NCI-H146 (cell line): Measurements from ENCODE around the gene BIRC7.
"Not testable (repeated sequence)": the region's sequence is repeated elsewhere in the genome, so short reads cannot be mapped to it uniquely, and the experiment has no call there.

Source experiments
- DNase-seq: peaks from one replicate; lab custom pipeline; 2025; lab: John Stamatoyannopoulos, UW

The BIRC7 gene

DNA sequence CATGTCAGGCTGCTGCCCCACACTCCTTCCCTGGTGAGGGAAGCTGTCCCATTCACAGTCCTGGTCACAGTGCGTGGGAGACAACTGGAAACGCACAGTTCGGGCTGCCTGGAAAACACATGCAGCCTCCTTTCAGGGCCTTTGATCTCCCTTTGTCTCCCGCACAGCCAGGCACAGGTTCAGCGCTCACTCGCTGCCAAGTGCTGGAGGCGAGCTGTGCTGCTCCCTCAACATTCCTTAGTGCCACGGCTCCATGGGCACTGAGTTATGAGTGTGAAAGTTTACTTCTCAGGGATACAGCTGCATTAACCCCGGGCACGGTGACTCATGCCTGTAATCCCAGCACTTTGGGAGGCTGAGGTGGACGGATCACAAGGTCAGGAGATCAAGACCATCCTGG lies 28.8 kb upstream of the BIRC7 start:
- DNase-seq = no peak

DNA sequence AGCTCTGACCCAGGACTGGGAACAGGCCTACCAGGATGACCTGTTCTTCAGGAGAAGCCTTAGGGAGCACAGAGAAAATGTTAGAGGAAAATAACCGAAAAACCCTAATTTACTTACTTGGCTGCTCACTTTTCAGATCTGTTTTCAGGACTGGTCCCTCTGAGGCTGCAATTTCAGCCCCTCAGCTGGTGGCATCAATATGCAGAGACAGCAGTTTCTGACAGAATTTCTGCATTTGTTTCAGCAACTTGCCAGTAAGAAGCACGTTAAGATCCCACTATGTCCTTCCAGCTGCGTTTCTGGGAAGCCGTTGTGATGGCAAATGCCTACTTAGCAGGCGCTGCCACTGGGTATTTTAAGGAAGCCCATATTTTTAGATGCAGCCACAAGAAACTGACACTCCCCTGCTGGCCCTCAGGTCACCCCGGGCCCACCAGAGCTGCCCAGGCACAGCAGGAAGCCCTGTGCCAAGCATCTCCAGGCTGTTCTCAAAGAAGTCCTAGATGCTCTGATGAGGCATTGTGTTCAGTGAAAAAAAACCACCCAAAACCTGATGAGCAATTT lies 27.3 kb upstream of the BIRC7 start:
- DNase-seq = no peak

DNA sequence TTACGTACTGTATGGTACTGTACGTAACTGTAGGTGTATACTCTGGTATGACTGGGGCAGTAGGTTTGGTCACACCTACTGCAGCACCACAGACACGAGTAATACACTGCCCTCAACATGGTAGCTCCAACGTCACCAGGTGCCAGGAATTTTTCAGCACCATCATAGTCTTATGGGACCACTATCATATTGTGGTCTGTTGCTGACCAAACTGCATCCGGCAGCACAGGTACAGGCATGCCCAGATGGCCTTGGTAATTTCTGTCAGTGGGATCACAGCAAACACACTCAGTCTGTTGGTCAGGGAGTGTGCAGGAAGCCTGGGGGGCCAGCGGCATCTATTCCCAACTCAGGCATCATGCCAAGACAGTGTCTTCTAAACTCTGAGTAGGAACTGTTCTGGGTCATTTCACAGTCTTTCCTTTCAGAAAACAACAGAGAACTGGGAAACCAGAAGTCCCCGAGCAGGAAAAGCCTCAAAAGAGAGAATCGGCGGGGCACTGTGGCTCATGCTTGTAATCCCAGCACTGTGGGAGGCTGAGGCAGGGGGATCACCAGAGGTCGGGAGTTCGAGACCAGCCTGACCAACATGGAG lies 25.6 kb upstream of the BIRC7 start:
- no peak for DNase-seq

DNA sequence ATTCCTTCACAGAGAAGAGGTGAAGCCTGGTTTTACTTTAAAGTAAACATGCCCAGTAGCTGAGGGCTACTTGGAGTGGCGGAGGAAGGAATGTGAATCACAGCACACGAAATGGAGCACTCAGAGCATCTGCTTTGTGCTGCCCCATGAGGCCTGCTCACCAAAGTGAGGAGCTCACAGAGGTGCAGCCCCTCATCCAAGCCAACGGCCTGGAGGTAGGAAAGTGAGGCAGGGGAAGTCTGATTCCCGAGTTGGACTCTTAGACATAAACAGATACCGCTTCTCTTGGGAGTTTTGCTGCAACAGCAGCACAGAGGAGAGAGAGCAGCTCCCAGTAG lies 23.3 kb upstream of the BIRC7 start:
- no peak for DNase-seq

DNA sequence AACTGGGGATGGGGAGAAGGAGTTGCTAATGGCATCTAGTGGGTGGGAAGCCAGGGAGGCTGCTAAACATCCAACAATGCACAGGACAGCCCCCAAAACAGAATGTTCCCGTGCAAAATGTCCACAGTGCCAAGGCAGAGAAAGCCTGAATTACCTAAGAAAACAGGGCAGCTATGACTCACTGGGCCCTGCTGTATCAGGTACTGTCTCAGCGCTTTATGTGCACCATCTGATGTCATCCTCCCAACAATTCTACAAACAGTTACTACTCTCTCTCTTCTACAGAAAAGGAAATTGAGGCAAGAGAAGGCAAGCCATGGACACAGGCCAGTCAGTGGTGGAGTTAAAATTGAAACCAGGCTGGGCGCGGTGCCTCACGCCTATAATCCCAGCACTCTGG lies 22.9 kb upstream of the BIRC7 start:
- DNase-seq = no peak

DNA sequence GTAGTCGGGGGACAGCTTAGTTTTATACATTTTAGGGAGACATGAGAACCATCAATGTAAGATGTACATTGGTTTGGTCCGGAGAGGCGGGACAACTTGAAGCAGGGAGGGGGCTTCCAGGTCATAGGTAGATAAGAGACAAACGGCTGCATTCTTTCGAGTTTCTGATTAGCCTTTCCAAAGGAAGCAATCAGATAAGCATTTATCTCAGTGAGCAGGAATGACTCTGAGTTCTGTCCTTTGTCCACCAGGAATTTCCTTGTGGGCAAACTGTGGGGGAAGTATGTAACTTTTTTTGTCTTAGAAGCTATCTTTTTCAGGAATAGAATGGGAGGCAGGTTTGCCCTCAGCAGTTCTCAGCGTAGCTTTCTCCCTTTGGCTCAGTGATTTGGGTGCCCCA lies 21.2 kb upstream of the BIRC7 start:
- DNase-seq = no peak

DNA sequence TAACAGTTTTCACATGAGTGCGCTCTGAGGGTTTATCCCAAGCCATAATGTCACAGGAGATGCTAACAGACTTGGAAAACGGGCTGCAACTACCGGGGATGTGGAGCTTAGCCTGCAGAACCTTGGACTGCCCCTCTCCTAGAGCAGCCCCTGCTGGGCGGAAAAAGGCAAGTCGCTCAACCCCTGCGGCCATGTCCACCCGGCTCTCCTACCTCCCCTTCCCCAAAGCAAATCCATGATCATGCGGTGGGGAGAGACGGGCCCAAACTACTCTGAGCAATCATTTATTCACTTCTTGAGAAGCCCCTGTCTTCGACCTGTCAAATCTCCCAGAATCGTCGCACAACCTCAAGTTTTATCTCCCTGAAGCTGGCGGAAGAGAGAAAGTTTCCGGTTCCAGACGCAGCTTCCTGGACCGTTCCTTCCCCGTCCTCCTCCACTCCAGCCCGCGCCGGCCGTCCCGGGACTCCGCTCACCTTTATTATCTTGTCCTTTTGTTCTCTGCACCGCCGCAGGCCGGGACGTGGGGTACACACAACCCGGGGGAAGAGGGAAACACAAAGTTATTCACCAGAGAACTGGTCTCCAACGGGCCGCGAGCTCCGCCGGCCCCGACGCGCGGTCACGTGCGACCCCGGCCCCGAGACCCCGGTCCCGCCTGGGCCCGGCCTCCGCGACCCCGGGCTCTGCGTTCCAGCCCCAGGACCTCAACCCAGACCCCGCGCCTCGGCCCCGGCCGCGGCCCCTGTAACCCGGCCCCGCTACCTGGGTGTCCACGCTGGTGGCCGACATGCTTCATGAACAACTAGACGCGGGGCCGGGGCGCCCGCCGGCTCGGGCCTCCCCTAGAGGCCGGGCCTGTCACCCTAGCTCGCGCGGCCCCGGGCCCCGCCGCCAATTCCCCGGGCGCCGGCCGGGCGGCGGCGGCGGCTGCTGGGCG lies 20.3 kb upstream of the BIRC7 start:
- peak; percentile 45 for DNase-seq

DNA sequence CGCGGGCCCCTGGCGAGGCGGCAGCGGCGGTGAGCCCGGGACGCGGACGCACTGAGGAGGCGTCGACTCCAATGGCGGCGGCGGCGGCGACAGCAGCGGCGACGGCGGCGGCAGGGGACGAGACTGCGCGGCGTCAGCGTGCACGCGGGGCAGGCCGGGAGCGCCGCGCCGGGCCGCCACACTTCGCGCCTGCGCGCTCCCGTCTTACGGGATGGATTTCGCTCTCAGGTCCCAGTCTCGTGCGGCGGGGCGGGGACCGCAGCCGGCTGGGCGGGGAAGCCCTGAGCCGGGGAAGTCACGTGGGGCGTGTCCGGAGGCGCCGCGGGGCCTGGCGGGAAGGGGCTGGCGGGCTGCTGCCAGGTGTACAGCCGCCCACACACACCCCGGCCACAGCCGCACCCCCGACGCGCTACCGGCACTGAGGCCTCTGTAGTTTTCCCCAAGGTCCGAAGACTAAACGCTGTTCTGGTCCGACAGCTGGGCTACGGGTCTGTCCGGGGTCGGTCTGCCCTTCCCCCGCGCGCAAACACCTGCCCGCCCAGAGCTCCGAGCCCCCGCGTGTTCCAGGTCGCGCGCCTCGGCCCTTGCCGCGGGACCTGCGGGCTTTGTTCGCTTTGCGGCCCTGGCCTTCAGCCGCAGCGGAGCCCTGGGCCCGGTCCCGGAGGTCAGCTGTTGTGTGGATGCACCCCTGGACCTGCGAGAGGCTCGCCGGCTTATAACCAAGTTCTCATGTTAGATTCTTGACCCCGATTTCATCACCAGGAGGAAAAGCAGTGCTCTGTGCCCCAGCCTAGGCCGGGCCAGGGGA lies 19.5 kb upstream of the BIRC7 start, which contains the start of gene YTHDF1:
Gene YTHDF1 (minus strand): TSS at position 91 of the 808 bp plus-strand sequence. CDS start 239 bp downstream, outside the sequence.
- peak; percentile 98 for DNase-seq

DNA sequence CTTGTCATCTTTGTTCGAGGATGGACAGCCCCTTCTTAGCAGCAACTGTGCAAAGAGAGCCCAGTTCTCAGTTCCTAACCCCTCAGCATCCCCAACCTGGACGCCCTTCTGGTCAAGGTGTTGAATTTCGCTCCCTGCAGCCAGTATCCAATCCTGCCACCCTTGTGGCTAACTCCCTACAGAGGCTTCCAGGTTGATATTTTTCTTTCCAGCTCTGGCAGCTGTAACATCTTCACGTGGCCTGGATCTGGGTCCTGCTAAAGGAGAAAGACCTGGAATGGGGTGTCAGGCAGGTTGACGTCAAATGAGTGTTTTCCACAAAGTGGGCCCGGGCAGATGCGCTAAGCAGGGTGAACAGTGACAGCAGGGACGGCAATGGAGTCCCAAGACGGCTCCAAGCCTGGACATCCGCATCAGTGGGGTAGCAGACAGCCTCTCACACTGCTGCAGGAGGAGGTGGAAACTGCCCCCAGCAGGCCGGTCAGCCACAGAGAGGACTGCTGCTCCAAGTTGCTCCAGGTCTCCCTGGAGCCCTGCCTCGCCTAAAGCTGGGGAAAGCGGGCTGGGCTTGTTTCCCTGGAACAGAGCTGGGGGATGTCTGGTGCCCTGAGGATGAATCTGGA lies 18.7 kb upstream of the BIRC7 start:
- DNase-seq = peak; percentile 44

DNA sequence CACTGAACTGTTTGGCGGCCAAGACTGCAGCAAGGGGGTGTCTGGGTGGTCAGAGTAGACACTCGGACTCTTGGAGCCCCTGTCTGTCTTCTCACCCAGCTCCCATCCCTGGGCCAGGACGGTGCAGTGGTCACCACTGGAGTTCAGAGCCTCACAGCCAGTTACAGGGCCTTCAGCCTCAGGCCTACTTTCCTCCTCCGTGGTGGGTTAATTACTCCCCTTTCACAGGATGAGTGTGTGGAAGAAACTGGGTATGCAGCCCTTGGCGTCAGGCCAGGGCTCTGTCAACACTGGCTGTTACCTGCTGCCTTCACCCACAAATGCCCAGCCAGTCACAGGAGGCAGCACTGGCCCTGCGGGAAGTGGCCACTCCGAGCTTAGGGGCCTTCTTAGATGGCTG lies 18.0 kb upstream of the BIRC7 start:
- DNase-seq = peak; percentile 45

DNA sequence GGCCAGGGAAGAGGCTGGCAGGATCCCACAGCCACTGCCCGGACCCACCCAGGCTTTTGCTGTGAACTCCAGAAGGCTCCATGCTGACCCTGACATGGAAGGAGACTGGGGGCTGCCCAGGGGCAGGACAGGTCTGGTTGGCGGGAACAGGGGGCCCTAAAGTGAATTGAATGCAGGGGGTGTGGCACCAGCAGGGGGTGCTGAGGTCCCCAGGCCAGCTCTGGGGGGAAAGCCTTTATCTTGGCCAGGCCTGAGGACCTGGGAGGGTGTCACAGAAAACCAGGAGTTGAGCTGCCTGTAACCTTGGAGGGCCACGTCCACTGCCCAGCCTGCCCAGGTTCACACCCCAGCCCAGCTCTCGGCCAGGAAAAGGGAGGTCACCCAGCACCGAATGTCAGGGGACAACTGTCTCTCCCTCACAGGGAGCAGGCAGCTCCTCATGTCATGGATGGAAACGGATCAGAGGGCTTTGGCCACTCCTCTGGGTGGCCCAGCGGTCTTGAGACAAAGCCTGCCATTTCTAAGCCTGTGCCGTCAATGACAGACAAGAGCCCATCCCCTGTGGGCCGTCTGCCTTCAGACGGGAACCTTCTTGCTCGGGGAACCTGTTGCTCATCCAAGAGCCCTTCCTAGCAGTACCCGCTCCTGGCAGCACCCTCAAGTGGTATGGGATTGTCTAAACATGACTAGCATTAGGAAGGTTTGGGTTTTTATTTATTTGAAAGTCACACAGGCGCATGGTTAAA lies 16.8 kb upstream of the BIRC7 start:
- DNase-seq = no peak

DNA sequence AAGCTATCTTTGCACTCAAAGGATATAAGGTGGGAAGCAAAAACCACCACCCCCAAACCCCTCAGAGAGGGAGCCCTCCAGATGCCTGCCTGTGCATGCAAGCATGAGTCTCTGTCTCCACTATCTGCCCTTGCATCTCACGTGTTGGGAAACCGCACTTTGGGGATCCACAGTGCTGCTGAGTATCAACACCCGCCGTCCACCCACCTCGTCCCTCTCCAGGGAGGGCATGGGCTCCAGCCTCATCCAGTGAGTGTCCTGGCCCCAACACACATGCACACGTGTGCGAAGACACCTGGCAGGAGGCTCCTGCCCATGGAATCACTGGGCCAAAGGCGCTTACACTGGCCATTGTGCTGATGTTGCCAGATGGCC lies 16.3 kb upstream of the BIRC7 start:
- no peak for DNase-seq

DNA sequence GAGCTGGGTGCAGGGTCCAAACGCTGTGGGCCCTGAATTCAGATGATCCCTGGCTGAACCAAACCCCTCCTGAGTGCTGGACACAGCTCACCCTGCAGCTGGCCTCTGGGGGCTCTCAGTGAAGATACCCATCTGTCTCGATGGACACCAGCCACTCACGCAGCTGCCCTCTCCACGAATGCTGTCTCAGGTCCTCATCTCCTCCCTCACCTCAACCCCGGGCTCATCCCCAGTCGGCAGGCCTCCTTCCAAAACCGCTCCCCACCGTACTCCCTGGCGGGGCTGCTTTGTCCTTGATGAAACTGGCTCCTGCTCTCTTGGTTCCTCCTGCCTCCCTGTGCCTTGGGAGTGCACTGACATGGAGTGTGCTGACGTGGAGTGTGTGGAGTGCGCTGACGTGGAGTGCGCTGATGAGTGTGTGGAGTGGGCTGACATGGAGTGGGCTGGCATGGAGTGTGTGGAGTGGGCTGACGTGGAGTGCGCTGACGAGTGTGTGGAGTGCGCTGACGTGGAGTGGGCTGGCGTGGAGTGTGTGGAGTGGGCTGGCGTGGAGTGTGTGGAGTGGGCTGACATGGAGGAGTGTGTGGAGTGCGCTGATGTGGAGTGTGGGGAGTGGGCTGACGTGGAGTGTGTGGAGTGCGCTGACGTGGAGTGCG lies 15.7 kb upstream of the BIRC7 start:
- DNase-seq = no peak

DNA sequence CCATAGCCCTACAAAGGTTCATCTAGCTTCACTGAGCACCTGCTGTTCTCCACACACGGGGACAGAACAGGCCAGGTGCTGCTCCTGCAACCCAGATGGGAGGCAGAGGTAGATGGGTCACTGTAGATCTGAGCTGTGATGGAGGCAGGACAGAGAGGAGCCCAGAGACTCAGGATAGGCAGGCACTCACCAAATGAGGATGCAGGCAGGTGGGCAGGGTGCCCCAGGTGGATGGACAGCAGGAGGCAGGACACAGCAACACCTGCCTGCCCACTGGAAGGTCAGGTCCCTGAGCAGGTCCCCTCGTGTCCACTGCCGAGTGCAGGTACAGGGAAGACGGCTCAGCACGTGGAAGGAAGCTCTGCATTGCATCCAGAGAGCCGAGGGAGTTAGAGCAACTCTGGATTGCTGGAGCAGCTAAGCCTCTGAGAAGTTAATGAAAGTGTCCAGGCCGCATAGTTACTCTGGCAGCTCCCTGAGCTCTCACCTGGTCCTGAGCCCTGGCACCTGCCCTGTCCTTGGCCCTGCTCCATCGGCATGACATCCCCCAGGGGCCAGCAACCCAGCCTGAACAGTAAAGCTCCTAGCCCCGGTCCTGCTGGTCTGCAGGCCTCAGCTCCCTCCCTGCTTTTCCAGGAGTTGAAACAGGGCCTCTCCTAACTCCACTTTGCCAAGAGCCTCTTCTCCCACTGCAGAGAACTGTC lies 14.9 kb upstream of the BIRC7 start:
- peak; percentile 52 for DNase-seq

DNA sequence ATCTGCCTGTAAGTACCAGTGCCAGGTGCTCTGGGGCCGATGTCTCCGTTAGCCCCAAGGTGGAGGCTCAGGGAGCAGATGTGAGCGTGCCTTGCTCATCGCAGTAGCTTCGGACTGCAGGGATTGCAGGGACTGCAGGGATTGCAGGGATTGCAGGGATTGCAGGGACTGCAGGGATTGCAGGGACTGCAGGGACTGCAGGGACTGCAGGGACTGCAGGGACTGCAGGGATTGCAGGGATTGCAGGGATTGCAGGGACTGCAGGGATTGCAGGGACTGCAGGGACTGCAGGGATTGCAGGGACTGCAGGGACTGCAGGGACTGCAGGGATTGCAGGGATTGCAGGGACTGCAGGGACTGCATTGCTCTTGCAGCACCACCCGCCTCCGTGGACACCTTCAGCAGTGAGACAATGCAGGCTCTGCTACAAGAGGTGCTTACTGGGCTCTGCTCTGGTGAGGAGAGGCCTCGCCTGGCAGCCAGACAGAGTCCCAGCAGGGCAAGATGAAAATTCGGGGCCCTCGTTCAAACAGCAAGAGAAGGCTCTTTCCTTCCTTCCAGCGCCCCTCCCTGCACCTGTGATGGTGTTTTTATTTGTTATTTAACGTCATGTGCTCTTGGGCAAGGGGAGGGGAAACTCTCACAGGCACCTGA lies 14.2 kb upstream of the BIRC7 start:
- DNase-seq = not testable (repeated sequence)

DNA sequence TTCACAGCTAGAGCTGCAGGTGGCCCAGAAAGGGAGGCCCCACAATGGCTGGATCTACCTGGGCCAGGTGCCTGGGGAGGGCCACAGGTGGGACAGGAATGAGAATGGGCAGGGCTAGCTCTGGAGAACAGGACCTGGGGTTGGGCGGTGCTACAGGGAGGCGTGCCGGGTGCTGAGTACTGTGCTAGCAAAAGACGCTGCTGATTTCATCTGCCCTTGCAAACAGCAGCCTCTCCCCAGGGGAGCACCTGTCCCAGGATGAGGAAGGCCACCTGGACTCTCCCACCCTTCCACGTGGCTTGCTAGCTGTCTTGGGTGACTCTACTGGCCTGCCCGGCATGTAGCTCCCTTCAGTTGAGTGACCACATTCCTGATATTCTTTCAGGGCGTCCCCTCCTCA lies 13.2 kb upstream of the BIRC7 start:
- peak; percentile 66 for DNase-seq

DNA sequence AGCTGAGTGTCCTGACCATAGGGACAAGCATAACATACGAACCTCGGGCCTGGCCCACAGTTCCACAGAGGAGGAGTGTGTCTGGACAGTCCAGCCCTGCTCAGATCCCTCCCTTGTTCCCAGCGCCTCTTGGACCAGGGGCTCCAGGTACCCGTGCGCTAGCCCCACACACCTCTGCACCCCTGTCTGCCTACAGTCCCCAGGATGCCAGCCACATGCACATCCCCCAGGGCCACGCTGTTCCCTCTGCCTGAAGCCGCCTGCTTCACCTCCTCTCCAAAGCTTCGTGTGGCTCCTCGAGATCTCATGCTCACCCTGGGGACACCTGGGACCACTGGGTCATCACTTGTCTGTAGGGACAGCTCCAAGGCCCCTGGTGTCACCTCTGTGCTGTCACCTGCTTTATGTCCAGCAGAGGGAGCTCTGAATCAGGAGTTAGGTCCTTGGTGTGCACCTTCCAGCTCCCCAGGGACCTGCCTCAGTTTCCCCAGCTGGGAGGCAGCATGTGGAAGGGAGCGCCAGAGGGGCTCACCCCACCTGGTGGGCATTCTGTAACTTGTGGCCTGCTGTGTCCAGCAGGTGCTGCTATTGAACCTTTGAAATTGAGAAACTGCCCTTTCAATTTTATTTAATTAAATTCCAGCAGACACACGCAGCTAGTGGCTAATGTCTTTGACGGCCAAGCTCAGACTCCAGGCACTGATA lies 12.4 kb upstream of the BIRC7 start:
- peak; percentile 48 for DNase-seq

DNA sequence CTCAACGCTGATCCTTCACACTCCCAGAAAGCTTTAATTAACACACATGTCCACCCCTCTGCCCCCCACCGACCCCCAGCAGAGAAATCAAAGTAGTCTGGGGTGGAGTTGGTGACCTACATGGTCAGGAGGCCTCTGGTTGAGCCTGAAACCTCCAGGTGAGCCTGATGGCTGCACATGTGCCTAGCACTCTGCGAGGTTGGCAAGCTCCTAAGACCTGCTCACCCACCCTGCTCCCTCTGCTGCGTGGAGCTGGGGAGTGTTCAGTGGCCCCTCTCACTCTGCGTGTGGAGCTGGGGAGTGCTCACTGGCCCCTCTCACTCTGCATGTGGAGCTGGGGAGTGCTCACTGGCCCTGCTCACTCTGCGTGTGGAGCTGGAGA lies 11.9 kb upstream of the BIRC7 start:
- DNase-seq = no peak
